Hypothalamus (tissue), 51 donors: Measurements from ENCODE around the gene GATAD1.
"Not testable (repeated sequence)": the region's sequence is repeated elsewhere in the genome, so short reads cannot be mapped to it uniquely, and the experiment has no call there.

Experiments used
- DNase-seq, 51 donors: peaks; one replicate each; lab custom pipeline; 2025; lab: John Stamatoyannopoulos, UW

The GATAD1 gene, protein sequence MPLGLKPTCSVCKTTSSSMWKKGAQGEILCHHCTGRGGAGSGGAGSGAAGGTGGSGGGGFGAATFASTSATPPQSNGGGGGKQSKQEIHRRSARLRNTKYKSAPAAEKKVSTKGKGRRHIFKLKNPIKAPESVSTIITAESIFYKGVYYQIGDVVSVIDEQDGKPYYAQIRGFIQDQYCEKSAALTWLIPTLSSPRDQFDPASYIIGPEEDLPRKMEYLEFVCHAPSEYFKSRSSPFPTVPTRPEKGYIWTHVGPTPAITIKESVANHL

DNA sequence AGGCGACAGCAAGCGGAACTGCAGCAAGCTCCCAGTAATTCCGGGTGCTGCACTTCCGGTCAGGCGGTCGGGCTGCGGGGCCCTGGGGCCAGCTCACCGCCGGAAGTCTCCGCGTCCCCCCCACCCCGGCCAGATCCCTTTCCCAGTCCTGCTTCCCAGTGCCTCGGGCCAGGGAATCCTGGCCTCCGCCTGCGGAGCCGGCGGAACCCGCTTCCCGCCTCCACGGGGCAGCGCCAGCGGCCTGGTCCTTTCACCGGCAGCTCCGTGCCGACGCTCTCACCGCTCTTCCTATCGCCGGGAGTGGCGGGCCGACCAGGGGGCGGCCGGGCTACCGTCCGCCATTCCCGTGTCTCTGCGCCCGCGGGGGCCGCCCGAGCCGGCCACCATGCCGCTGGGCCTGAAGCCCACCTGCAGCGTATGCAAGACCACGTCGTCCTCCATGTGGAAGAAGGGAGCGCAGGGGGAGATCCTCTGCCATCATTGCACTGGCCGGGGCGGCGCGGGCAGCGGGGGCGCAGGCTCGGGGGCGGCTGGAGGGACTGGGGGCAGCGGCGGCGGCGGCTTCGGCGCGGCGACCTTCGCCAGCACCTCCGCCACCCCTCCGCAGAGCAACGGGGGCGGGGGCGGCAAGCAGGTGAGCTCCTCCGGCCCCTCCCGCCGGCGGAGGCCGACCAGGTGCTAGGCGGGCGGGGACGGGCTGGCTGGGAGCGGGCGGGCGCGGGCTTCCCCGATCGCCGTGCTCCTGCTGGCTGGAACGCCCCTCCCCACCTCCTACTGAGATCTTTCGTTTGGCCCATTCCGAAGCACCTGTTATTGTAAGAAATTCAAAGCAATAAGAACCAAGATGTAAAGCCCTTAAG is at the start of gene GATAD1:
GATAD1 (plus strand) TSS at position 138 of the 860 bp plus-strand sequence; CDS start at position 386, 248 bp downstream.
- DNase-seq = peak; percentile 46 to 95 (median 88)

DNA sequence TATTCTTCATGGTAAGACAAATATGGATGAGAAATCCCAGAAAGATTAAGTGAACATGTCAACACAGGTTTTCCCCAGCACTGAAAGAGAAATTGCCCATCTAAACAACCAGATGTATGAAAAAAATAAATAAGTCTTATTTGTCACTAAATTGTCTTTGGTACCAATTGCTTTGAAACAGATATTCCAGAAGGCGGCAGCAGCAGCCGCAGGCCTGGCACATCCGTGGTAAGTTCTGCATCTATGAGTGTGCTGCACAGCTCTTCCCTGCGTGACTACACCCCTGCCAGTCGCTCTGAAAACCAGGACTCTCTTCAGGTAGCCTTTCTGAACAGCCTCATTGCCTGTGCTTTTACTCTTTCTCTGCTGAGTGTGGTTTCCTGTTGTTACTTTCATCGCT is 49.7 kb upstream of the GATAD1 start:
- no peak for DNase-seq

DNA sequence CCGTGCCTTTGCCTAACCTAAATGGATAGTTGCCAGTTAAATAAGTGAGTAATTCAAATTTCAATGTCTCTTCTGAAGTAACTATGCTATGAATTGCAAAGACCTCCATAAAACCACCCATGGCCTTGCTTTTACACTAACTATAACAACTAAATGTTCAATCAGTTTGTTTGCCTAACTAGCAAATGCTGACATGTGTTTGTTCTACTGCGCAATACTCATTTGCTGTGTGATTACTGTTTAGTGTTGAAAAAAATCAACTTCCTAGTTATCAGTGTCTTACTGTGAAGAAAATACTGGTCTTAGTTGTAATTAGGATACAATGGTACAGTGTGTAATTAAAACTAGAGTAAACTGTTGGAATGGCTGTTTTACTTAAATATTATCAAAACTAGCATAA is 47.3 kb upstream of the GATAD1 start:
- DNase-seq = no peak

DNA sequence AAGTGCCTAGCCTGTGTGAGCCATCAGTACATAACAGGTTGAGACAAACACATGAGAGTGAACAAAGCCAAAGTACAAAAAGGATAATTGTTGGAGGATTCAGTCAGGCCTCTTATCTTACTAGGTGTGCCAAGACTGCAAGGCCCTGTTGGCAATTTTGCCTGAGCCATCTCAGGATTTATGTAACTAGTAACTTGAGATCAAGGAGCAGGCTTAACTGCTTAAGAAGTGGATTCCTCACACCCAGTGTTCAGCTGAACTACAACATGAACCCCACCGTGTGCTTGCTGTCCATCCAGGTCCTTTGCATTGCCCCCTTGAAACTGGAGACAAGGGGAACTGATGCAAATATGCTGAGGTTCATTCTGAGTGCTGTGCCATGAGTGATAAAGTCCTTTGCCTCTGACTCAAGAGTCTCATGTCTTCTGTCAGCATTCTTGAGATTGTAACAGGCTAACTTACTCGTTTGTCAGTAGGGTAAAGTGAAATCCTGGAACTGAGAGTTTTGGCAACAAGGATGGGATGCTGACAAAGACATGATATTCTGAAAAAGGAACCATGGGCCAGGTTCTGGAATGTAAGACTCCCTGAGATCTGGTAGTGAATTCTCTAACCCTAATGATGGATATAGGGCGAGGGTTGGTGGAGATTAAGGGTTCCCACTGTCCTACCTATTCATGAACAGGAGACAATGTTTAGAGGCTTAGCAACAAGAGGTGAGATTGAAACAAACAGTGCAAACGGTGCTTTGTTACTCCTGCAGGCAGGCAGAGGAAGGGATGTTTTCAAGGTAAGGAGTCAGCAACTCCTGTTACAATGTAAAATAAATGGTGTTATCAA is 44.1 kb upstream of the GATAD1 start:
- no peak for DNase-seq

DNA sequence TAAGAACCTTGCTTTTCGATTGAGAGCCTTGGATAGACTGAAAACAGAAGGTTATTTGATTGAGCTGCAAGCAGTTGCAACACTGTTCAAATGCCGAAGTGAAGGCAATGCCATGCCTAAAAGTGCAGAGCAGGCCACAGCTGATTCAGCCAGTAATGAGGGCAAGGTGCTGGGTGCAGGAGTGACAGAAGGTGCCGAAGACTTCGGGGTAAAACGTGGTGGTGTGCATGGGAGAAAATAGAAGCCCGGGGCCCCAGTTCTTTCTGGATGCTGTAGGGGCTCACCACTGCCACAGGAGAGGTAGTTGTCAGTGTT is 43.6 kb upstream of the GATAD1 start:
- no peak for DNase-seq

DNA sequence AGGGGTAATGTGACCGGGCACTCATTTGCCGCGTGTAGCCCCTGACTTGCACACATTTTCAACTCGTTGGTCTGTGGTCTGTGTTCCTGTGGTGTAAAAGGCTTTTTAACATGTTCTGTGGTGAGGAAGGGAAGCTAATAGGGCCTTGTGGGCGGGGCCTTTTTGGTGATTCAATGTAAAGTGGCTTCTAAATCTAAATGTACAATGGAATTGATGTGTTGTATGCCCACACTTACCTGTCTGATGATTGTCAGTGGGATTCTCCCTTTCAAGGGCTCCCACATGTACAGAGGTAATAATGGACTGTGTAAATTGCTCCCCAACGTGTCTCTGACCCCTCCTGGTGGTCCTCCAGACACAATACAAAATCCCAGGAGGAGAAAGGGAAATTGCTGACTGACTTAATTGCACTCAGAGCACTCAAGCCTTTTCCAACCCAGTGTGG is 43.1 kb upstream of the GATAD1 start:
- no peak for DNase-seq

DNA sequence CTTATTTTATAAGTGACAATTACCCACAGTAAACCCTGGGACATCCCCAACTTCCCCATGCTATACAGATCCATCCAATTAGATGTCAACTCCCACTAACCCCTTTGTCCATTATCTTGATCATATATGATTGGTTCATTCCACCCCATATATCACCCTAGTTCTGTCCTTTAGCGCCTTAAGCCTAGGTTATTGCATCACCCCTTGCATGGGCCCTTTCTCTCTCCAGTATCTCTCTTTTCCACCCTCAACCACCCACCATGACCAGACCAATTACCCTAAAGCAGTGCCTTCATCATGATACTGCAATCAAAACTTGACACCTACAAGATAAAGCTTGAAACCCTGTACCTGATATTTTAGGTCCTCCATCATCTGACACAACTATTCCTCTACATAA is 37.9 kb upstream of the GATAD1 start:
- no peak for DNase-seq

DNA sequence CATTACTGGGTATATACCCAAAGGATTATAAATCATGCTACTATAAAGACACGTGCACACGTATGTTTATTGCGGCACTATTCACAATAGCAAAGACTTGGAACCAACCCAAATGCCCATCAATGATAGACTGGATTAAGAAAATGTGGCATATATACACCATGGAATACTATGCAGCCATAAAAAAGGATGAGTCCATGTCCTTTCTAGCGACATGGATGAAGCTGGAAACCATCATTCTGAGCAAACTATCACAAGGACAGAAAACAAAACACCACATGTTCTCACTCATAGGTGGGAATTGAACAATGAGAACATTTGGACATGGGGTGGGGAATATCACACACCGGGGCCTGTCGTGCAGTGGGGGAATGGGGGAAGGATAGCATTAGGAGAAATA is 37.1 kb upstream of the GATAD1 start:
- not testable (repeated sequence) for DNase-seq

DNA sequence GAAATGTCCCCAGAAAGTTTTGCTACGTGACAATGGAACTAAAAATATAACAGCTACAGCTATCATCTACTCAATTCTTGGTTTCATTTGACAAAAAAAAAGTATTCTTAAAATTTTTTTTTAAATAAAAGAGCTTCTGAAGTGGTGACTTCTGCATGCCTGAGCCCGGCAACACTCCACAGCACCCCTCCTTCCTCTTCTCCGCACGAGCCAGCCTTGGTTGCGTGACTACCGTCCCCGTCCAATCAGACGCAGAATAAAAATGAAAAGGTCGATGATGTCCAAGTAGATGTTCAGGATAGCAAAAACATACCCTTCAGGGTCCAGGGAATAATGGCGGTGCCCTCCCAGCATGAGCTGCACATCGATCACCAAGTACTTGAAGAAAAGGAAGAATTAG is 34.5 kb upstream of the GATAD1 start:
- DNase-seq = no peak

DNA sequence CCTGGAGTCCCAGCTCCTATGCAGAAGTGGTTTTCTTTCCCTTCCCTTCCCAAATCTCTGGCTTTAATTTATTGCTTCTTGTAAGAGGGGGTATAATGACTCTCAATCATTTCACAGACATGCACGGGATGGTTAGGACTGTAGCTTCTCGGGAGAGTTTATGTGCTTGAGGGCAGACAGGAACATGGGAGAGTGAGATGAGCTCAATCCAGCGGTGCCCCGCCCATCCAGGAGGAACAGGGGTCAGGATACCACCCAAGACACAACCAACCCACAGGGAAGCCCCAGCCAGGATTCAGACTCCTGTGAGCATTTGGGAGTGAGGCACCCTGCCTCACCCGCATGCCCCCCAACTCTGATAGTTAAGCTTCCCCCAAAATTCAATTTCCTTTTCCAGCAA is 33.7 kb upstream of the GATAD1 start:
- no peak for DNase-seq

DNA sequence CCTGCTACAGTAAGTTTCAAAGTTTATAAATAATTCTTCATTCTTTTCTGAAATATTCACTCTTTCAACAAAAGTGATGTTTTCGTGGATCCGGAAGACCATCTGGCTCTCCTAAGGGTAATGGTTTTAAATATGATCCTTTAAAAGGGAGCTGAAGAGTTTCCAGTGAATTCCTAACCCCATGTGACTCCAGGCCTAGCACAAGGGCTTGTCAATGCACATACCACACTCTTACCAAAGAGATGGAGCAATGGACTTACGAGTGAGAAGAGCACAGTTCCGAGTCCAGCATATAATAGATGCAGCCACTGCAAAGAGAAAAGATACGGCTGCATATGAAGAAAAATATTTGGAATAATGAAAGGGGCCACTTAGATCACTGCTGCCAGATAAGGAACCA is 32.1 kb upstream of the GATAD1 start:
- DNase-seq = no peak

DNA sequence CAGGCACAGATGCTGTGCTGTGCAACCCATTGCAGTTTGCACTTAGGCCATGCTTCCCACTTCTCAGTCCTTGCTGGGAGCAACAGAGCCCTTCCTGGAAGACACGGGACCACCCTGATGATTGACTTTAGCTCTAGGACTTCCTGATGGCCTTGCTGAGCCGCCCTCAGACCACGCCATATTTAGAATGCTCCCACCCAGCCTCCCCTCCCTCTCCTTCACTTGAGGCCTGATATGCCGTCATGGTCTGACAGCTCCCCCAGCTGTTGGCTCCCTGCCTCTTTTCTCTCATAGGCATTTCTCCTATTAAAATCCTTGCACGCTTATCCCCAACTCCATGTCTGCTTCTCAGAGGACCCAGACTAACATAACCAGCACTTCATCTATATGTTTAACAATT is 29.4 kb upstream of the GATAD1 start:
- peak in 3 of 51 donors; percentile 5 to 16 (median 9) for DNase-seq

DNA sequence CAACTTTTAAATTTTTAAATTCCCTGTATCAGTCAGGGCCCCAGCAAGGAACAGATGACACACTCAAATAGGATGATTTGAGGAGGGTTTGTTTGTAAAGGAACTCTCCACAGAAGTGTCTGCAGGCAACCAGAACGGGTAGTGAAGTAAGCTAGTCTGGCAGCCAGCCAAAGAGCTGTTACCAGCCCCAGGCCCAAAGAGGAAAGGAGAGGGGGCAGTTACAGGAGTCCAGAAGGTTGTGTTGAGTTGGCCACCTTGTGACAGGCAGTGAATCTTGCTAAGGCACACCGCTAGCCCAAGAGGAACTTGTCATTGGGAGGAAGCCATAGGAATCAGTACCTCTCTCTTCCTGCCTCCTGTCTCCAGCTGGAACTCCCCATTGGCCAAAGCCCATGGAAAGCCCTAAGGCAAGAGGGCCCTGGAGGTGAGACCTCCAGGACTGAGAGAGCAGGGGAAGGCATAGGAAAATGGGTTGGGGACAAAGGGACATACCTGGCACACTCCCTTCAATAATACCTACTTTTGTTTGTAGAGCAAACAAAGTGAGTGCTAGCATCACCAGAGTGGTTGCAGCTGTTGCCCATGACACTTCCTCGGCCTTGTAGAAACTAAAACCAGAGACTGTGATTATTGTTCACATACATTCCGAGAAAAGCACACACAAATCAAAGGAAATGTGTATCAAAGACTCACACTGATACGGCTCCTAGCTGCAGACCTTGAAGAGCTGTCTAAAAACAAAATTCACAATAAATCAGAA is 25.4 kb upstream of the GATAD1 start:
- no peak for DNase-seq

DNA sequence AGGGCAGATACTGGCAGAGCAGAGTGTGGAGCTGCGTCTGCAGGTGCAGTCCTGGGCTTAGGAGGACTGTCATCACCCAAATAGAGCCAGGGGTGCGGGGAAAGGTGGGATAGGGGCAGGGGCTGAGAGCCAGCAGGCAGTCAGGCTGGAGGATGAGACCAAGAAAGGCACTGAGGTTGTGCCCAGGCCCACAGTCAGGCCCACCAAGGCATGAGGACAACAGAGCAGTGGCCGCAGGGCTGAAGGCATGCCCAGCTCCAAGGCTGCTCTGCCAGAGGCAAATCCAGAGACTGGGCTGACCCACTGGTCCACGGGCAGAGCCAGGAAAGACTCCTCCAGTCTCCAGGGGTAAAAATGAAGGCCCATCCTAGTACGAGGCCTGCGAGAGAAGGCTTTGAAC is 24.4 kb upstream of the GATAD1 start:
- DNase-seq = no peak

DNA sequence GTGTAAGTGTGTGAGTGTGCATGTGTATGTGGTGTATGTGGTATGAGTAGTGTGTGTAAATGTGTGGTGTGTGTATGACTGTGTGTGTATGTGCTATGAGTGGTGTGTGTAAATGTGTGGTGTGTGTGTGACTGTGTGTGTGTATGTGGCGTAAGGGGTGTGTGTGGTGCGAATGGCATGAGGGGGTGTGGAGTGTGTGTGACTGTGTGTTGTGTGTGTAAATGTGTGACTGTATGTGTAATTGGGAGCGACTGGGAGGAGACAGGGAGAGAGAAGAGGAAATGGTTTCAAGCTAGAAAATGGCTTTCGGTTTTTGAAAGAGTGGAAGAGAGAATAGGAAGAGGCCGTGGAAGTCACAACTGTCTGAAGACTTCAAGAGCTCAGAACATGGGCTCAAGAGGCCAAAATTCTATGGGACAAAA is 23.6 kb upstream of the GATAD1 start:
- DNase-seq = no peak

DNA sequence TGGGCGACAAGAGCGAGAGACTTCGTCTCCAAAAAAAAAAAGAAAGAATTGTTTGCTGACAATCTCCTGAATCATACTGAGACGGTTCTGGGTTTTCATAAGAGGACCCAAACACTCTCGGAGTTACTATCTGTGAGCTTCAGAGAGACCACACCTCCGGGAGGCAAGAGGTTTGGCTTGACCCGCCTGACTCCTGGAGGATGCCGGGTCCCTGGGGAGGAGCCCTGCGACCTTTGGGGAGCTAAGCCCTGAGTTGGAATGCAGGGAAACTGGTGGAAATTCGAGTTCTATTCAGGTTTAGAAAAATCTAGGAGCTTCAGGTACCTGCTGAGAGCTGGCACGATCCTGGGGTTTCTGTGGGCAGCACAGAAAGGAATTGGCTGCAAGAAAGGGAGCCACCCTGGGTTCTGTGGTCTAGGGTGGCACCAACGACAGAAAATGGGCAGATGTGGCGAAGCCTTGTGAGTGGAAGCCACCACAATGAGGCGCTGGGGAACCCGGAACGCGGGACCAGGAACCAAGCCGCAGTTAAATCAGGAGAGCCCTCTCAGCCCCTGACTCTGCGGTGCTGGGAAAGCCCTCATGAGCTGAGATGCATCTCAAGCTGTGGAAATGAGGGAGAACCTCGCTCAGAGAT is 21.9 kb upstream of the GATAD1 start:
- peak in 1 of 51 donors; percentile 10 for DNase-seq

DNA sequence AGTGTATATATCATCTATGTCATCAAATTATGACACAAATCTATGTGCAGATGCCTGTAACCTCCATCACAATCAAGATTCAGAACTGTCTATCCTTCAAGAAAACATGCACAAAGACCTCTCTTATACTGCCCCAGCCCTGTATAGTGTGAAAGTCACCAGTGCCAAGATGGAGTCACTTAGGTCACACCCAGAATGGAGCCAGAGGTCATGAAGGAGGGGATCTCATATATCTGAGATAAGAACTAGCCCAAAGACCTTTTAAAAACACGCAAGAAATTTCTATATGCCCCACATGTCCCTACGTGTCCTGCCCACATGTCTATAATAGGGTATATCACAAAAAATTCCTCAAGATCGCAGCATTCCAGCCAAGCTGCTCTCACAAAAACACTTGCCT is 20.1 kb upstream of the GATAD1 start:
- DNase-seq = no peak

DNA sequence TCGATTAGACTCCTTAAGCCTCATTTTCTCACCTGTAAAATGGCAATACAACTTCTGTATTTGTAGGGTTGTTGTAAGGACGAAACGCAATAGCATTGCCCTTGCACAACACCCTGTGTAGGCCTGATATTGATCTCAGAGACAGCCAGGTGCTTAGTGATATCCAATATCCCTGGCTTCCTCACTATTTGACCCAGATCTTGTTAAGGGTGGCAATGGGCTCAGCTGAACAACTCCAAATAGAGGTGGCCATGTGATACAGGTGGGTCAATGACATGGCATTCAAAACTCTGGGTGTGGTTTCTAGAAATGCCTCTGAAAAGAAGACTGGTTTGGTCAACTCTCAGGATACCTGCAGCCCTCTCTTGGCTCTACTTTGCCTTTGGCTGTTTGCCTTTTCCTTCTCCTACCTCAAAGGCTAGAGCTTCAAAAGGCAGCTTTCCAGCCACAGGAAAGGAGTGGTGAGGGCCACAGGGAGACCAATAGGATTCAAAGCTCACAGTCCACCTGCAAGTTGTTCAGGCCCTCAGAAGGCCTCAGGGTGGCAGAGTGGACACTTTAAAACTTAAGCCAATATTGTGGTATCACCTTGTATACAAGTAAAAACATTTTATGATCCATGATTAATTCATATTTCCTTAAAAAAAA is 14.9 kb upstream of the GATAD1 start:
- no peak for DNase-seq

DNA sequence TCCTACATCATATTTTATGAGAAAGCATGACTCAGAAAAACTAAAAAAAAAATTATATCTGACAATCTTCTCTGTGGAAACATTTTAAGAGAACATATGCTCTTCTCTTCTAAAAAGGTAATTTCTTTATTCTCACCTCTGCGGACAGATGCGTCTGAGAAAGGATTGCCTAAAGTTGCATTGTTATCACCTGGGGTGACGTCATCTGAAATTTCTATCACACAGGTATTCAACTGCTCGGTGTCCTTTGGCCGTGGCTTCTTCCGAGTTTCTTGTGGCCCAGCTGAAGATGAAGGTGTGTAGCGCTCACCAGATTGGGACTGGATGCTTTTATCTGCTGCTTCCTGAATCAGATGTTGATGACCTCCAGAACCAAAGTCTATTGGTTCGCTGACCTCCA is 14.3 kb upstream of the GATAD1 start:
- no peak for DNase-seq

DNA sequence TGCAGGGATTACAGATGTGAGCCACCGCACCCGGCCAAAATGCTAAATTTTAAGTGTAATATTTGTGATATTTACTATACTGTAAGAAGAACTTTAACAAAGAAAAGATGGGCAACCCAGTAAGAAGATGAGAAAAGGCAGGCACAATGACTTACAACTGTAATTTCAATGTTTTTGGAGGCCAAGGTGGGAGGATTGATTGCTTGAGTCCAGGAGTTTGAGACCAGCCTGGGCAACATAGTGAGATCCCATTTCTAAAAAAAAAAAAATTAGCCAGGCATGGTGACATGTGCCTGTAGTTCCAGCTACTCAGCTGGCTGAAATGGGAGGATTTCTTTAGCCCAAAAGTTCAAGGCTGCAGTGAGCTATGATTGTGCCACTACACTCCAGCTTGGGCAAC is 11.7 kb upstream of the GATAD1 start:
- DNase-seq = no peak
